GM12878 (cell line): ENCODE results near the gene AP3D1. TPM values are rescaled to one million over a fixed set of nuclear protein-coding genes. Genes with fewer than 3 reads are reported as not detected.

Source experiments
- ASH2L ChIP-seq: fragments of 300-600, 200-600 bp; sonication (generic); IDR thresholded peaks from 2 replicates; pipeline ENCODE4 v1.6.1; 2017; ENCODE audit warnings: low read depth, mild to moderate bottlenecking, borderline replicate concordance
- CHD2 ChIP-seq: IDR thresholded peaks from 2 replicates; pipeline ENCODE4 v1.6.1; 2011; ENCODE audit warnings: low read depth, low read length, improper control_type of control experiment, borderline replicate concordance
- E4F1 ChIP-seq: fragments of 450-650 bp; IDR thresholded peaks from 2 replicates; pipeline ENCODE4 v1.6.1; 2018; ENCODE audit warnings: borderline replicate concordance, mild to moderate bottlenecking; ENCODE audit not compliant: partially characterized antibody
- HCFC1 ChIP-seq: fragments of 150-350 bp; IDR thresholded peaks from 2 replicates; pipeline ENCODE4 v1.6.1; 2014; ENCODE audit warnings: low read length
- POLR2AphosphoS2 ChIP-seq: IDR thresholded peaks from 2 replicates; pipeline ENCODE4 v1.6.1; 2011; ENCODE audit warnings: low read depth, mild to moderate bottlenecking, low read length, improper control_type of control experiment, moderate library complexity
- RELB ChIP-seq: fragments of 450-650 bp; IDR thresholded peaks from 2 replicates; pipeline ENCODE4 v1.6.1; 2017; ENCODE audit warnings: low read depth, mild to moderate bottlenecking, moderate library complexity
- TBL1XR1 ChIP-seq: IDR thresholded peaks from 2 replicates; pipeline ENCODE4 v1.6.1; 2012; ENCODE audit warnings: low read depth, low read length, improper control_type of control experiment
- polyA plus RNA-seq, 11 experiments: library from polyadenylated mRNA; depleted of rRNA in 4 of 11; unstranded in 6 of 11; stranded (reverse) in 5 of 11; fragments of >200 nt; fragmentation: Nextera tagmentation in 4 of 11; fragmentation: Illumina TruSeq in 1 of 11; extraction: Ambion mirVana in 4 of 11; extraction: Trizol in 1 of 11; gene quantifications; 1 replicate in 1 of 11; 2 replicates in 10 of 11; pipeline versions ENCODE4 v1.2.1 to v1.2.3, GENCODE V29; 2011 to 2016; ENCODE audit warnings: inconsistent platforms in 2 of 11, missing spikeins in 2 of 11, low read depth in 1 of 11
- total RNA-seq, 4 experiments: library from RNA; depleted of rRNA in 3 of 4; stranded (reverse); fragments of >200 nt in 3 of 4; fragmentation: Illumina TruSeq in 1 of 4; extraction: Trizol in 1 of 4; gene quantifications; 2 replicates each; pipeline versions ENCODE4 v1.2.1 to v1.2.3, GENCODE V29; 2013 to 2021
- TF ChIP-seq, protein P1 (sequence below): fragments of 150-350 bp; IDR thresholded peaks from 2 replicates; pipeline ENCODE4 v1.6.1; 2016; ENCODE audit warnings: low read depth, low read length
- TF ChIP-seq, protein P2 (sequence below): IDR thresholded peaks from 2 replicates; pipeline ENCODE4 v1.6.1; 2012; ENCODE audit warnings: low read length, inconsistent platforms

The AP3D1 gene
- total and polyA plus RNA-seq, 10 of the 15 experiments (the other 5 are each of a cell fraction or from before 2014, with no cell fraction given): 1.5 to 108 (median 59.1) TPM

DNA sequence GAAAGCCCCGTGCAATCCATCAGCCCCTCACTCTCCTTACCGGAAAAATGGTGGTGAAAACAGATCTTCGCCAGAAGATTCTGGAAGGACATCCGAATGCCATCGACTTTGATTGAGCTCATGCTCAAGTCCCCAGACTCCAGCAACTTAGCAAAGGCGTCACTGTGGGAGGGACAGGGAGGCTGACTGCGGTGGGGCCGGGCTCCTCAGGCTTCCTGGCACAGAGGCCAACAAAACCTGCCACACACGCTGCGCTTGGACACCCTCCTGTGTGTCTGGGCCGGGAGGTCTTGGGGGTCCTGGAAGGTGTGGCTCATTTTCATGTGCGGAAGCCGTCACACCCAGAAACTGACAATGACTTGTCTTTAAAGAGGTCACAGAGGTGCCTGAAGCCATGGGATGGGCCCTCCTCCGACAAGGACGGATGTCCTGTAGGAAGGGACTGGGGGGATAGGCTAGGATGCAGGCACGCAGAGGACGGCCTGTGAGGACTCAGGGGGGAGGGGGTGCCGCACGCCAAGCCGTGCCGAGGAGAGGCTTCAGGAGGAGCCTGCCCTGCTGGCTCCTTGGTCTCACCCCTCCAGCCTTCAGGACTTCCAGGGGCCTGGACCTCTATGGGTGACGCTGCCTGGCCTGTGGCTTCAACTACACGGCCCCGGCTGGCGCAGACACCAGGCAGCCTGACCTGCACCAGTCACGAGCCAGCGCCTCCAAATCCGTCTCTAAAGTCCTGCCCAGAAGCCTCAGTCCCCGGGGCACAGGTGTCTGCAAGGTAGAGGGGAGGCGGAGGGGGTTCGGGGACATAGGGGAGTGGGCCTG is 42.1 kb downstream of the AP3D1 start (continued):
- TF ChIP-seq TBL1XR1: no peak
- TF ChIP-seq RELB: no peak
- no peak for TF ChIP-seq ASH2L
- TF ChIP-seq, protein P1, sequence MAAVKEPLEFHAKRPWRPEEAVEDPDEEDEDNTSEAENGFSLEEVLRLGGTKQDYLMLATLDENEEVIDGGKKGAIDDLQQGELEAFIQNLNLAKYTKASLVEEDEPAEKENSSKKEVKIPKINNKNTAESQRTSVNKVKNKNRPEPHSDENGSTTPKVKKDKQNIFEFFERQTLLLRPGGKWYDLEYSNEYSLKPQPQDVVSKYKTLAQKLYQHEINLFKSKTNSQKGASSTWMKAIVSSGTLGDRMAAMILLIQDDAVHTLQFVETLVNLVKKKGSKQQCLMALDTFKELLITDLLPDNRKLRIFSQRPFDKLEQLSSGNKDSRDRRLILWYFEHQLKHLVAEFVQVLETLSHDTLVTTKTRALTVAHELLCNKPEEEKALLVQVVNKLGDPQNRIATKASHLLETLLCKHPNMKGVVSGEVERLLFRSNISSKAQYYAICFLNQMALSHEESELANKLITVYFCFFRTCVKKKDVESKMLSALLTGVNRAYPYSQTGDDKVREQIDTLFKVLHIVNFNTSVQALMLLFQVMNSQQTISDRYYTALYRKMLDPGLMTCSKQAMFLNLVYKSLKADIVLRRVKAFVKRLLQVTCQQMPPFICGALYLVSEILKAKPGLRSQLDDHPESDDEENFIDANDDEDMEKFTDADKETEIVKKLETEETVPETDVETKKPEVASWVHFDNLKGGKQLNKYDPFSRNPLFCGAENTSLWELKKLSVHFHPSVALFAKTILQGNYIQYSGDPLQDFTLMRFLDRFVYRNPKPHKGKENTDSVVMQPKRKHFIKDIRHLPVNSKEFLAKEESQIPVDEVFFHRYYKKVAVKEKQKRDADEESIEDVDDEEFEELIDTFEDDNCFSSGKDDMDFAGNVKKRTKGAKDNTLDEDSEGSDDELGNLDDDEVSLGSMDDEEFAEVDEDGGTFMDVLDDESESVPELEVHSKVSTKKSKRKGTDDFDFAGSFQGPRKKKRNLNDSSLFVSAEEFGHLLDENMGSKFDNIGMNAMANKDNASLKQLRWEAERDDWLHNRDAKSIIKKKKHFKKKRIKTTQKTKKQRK: no peak
- no peak for TF ChIP-seq E4F1
- TF ChIP-seq HCFC1: no peak
- TF ChIP-seq POLR2AphosphoS2: no peak
- no peak for TF ChIP-seq CHD2
- TF ChIP-seq, protein P2, sequence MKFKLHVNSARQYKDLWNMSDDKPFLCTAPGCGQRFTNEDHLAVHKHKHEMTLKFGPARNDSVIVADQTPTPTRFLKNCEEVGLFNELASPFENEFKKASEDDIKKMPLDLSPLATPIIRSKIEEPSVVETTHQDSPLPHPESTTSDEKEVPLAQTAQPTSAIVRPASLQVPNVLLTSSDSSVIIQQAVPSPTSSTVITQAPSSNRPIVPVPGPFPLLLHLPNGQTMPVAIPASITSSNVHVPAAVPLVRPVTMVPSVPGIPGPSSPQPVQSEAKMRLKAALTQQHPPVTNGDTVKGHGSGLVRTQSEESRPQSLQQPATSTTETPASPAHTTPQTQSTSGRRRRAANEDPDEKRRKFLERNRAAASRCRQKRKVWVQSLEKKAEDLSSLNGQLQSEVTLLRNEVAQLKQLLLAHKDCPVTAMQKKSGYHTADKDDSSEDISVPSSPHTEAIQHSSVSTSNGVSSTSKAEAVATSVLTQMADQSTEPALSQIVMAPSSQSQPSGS: no peak
- TF ChIP-seq, all 136 proteins: peak for 0
